GM18517 (cell line): ENCODE measurements around the gene ETFBKMT.
"Not testable (repeated sequence)": the region's sequence is repeated elsewhere in the genome, so short reads cannot be mapped to it uniquely, and the experiment has no call there.

ENCODE experiments used
- ATAC-seq: cut with Tn5 transposase; IDR thresholded peaks from one replicate; pipeline ENCODE4 v1.9.1; 2021; ENCODE audit warnings: mild to moderate bottlenecking, moderate library complexity; ENCODE audit not compliant: unreplicated experiment

Gene ETFBKMT

GRCh38 chr12:31716998-31717397, 57.5 kb downstream of the ETFBKMT start:
- not testable (repeated sequence) for ATAC-seq

- ATAC-seq, result not testable (repeated sequence)
Observed at GRCh38 chr12:31718542-31719198, 59.2 kb downstream of the ETFBKMT start.

- ATAC-seq, result no peak
Observed at GRCh38 chr12:31722580-31722979, 63.1 kb downstream of the ETFBKMT start.
